HG02759 (cell line): ENCODE results near the gene CNPY1.

Experiments used
- ATAC-seq: cut with Tn5 transposase; IDR thresholded peaks from one replicate; pipeline ENCODE4 v1.9.1; 2021; ENCODE audit warnings: mild to moderate bottlenecking, moderate library complexity; ENCODE audit not compliant: unreplicated experiment

CNPY1 gene

GRCh38 chr7:155514296-155514695, 32.1 kb downstream of the CNPY1 start:
- ATAC-seq: no peak

GRCh38 chr7:155513543-155514285, 32.6 kb downstream of the CNPY1 start:
- ATAC-seq: no peak

DNA sequence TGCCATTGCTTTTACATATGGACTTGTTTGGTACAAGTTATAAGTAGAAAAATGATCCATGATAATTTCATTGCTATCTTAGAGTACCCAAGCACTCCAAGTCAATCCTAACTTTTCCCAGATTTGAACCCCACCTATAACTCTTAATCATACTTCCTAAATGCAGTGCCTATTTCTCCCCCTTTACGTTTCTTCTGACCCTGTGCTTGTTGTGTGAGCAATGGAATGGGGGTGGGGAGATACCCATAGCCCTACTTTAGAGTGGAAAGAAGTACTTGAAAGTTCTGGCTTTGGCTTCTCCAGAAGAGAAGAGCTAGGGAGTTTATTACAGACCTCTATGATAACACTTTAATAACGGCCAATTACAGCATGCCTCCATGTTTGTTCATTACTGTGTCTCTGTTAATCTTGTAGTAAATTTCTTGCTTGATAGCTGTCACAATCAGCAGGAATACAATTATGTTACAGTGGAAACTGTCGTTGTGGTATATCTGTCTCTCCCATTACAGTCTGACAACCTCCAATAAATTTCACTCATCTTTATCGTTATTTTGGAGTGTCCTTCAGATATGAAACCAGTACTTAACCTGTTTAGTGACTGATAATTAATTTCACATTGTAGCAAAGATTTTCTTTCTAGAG, 34.0 kb downstream of the CNPY1 start:
- ATAC-seq: no peak

GRCh38 chr7:155511702-155511996, 34.7 kb downstream of the CNPY1 start:
- no peak for ATAC-seq

GRCh38 chr7:155510975-155511701, 35.2 kb downstream of the CNPY1 start:
- no peak for ATAC-seq

DNA sequence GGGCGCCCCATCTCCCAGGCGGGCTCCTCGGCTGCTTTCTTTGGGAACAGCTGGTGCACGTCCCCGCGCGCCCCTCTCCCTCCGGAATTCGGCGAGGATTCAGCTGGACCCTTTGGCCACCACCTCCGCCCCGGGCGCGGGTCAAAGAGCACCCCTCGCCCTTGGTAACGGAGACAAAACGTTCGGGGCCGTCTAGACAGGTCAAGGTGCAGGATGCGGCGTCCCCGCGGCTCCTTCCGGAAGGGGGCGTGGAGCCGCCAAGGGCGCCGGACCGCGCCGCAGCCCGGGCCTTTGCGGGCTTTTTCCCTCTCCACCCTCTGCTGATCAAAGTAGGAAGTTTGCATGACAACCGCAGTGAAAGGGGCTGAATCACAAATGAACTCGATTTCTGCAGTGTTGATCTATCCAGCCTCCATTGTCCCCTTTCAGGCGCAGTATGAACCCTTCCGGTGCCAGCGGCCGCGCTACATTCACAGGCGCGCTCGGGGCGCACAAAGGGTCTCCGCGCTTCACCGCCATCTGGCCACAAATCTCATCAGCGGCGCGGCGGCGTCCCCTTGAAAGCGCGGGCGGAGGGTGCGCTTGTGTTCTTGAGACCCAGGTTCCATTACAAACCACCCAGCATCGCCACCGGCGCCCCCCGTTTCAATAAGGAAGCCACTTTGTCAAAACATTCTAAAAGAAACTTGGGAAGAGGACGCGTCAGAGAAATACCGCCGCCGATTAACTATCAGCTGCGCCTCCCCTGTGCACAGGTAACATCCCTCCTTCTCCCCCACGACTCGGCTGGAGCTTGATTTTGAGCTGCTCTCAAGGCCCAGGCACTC, 36.4 kb downstream of the CNPY1 start:
- no peak for ATAC-seq

GRCh38 chr7:155509359-155509724, 37.0 kb downstream of the CNPY1 start:
- no peak for ATAC-seq

DNA sequence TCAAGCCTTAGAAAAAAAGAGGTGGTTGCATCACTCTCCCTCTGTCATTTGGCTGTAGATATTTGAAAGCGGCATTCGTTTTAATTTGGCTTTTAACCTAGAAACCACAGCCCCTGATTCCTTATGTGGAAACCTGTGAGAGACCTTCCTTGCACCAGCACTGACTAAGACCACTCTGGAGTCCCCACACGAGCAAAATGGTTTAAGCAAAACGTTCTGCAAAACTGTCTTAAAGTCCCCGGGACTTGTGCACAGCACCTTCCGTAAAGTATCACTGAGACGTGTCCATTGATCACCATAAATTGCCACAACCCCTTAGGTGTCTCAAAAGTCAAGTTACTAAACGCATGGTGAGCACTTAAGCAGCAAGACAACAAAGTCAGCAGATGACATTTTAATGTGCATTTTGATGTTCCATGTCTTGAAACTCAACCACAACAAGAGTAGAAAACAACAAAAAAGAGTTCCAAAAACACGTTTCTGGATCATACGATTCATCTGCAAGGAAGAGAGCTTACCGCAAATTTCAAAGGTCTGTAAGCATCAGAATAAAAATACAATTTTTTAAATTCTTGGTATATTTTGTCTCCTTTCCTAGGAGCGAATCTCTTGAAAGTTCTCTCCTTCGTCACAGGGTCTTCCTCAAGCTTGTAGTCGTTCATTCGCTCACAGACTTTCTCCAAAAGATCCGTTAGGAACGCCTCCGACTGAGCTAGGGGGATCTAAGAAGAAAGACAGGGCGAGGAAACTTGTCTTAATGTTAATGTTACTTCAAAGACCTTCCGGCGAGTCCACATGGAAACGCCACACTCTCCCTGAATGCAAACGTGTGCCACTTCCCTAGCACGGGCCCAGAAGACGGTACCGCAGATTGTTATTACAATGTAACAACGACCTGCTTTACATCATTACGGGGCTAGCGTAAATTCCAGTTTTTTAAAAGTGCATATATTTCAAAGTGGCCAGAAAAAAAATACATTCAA, 37.7 kb downstream of the CNPY1 start:
- no peak for ATAC-seq

DNA sequence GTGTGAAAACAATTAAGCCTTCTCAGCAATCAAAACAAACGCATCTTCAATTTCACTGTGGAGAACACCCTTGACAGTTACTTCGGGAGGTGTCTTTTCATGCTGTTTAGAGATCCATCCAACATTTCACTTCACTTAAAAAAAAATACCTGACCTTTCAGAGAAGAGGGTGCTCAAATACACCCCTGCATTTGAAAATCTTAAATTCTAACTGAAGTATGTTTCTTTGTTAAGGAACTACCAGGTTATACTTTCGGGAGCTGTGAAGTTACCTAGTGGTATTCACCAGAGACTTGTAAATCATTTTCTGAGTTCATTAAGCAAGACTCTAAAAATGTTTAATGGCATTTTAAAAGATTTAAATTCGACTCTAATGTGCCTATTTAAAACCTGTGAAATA, 38.8 kb downstream of the CNPY1 start:
- ATAC-seq: no peak

DNA sequence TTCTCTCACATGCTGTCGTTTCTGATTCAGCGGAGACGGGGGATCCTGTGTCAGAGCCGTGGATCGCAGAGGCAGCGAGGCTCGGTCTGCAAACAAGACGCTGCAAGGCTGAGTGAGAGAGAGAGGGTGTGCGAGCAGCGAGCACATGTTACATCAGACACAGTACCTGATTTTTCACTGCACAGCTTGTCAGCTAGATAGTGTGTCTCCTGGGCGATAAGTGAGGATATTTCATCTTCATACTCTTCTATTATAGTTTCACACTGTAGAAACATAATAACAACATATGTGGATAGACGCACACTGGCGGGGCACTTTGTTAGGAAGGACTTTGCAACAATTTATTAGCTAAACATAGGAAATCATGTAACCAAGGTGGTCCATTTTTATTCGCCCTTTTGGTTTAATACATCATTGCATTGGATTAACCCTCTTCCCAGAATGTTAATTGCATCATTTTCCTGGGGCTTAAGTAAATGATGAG, 39.5 kb downstream of the CNPY1 start:
- ATAC-seq: no peak

DNA sequence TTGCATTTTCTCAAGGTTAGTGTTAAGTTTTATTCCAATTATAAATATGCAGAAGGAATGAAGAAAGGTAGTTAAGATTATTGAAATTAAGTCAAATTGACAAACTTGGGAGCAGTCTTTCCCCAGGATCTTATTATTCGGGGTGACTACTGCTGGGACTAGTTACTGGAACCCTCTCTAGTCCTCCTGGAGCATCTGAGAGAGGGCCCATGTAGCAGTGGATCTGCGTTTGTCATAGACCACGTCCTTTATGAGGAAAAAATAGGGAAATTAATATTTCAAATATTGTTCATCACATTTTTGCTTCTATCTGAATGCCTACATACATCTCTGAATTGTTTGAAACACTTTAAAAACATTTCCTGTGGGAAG, 41.0 kb downstream of the CNPY1 start:
- ATAC-seq: no peak

GRCh38 chr7:155497149-155497901, 49.0 kb downstream of the CNPY1 start:
- no peak for ATAC-seq

- no peak for ATAC-seq
Measured at GRCh38 chr7:155496267-155497005, 49.9 kb downstream of the CNPY1 start.

GRCh38 chr7:155495440-155496248, 50.7 kb downstream of the CNPY1 start:
- ATAC-seq: no peak

GRCh38 chr7:155494551-155494950, 51.8 kb downstream of the CNPY1 start:
- no peak for ATAC-seq

DNA sequence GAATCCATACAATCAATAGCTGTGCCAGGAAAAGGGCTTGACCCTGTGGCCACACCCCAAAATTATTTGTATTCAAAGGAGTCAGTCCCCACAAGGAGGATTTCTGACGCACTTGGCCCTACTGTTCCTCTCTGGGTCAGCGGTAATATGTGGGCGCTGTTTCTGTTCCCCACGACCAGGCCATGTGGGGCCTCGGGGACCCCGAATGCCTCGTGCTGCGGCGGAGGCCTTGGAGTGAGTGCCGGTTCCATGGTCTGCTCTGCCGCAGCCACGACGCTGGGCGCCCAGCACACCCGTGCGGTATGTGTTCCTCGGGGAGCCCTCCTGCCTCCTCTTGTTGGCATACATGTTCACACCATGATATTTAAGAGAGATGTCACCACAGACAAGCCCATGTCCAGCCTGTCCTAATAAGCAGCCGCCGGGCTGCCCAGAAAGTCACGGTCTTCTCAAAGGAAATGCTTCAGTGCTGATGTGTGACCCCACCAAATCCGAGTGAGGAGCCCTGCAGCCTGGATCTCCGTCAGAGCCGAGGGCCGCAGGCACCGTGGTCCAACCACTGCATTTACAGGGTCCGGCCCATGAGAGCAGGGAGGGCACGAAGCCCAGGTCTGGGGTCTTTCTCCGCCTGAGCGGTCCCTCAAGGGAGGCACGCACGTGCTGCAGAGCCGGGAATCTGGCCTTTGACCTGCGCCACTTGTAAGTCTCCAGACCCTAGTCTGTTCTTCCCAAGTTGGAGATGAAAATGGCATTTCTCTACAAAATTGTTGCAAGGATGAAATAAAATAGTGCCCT, 52.4 kb downstream of the CNPY1 start:
- no peak for ATAC-seq

- no peak for ATAC-seq
Measured at GRCh38 chr7:155491812-155492211, 54.5 kb downstream of the CNPY1 start.
